HepG2 (cell line): ENCODE measurements around the gene JPT1. TPM values are rescaled to one million over a fixed set of nuclear protein-coding genes. Genes with fewer than 3 reads are reported as not detected.
A peak's percentile ranks its signal among the peaks of the same experiment; 100 is the strongest.

ENCODE experiments used
- ARHGAP35 ChIP-seq: sonication (generic); formaldehyde crosslinking; IDR thresholded peaks from 2 replicates; pipeline ENCODE4 v1.9.0; 2022; ENCODE audit warnings: mild to moderate bottlenecking, inconsistent platforms, moderate library complexity, missing genetic modification reagents, borderline replicate concordance
- ETV5 ChIP-seq: IDR thresholded peaks from 2 replicates; pipeline ENCODE4 v1.6.1; 2018; ENCODE audit warnings: missing biosample characterization, missing genetic modification reagents, inconsistent platforms, borderline replicate concordance
- IRF2 ChIP-seq: IDR thresholded peaks from 2 replicates; pipeline ENCODE4 v1.6.1; 2018; ENCODE audit warnings: missing genetic modification reagents, missing compliant biosample characterization
- MAFK ChIP-seq, 2 experiments: IDR thresholded peaks in 1 of 2; conservative IDR thresholded peaks in 1 of 2; 2 replicates each; pipeline ENCODE4 v1.6.1; 2011; ENCODE audit warnings: improper control_type of control experiment in 2 of 2, low read length in 2 of 2
- MATR3 ChIP-seq: sonication (generic); formaldehyde crosslinking; IDR thresholded peaks from 2 replicates; pipeline ENCODE4 v1.4.0; 2020; ENCODE audit warnings: missing genetic modification reagents
- MBD4 ChIP-seq: IDR thresholded peaks from 2 replicates; pipeline ENCODE4 v1.6.1; 2012; ENCODE audit warnings: low read length, inconsistent platforms, borderline replicate concordance
- MEIS1 ChIP-seq: sonication (generic); formaldehyde crosslinking; IDR thresholded peaks from 2 replicates; pipeline ENCODE4 v1.9.0; 2021; ENCODE audit warnings: mild to moderate bottlenecking, missing genetic modification reagents, moderate library complexity, borderline replicate concordance
- MYC ChIP-seq: sonication (generic); formaldehyde crosslinking; IDR thresholded peaks from 2 replicates; pipeline ENCODE4 v1.9.0; 2021; ENCODE audit warnings: missing genetic modification reagents, borderline replicate concordance
- NCOA2 ChIP-seq: sonication (generic); formaldehyde crosslinking; IDR thresholded peaks from 2 replicates; pipeline ENCODE4 v1.8.0; 2022; ENCODE audit warnings: inconsistent platforms
- NFE2L1 ChIP-seq: sonication (generic); formaldehyde crosslinking; IDR thresholded peaks from 2 replicates; pipeline ENCODE4 v1.4.0; 2020; ENCODE audit warnings: missing genetic modification reagents, mild to moderate bottlenecking, borderline replicate concordance
- PAX8 ChIP-seq: sonication (generic); formaldehyde crosslinking; IDR thresholded peaks from 2 replicates; pipeline ENCODE4 v1.8.0; 2022; ENCODE audit warnings: mild to moderate bottlenecking, missing genetic modification reagents, borderline replicate concordance
- RBM39 ChIP-seq: fragments of 200-400 bp; formaldehyde crosslinking; IDR thresholded peaks from one replicate; pipeline ENCODE4 v1.6.1; 2018; ENCODE audit warnings: antibody characterized with exemption, mild to moderate bottlenecking, low read depth, low read length; ENCODE audit not compliant: poor library complexity, severe bottlenecking
- SAP130 ChIP-seq: IDR thresholded peaks from 2 replicates; pipeline ENCODE4 v1.6.1; 2016; ENCODE audit warnings: low read depth
- SETDB1 ChIP-seq: sonication (generic); formaldehyde crosslinking; IDR thresholded peaks from 2 replicates; pipeline ENCODE4 v1.5.1; 2020; ENCODE audit warnings: missing genetic modification reagents, mild to moderate bottlenecking, borderline replicate concordance
- U2AF1 ChIP-seq: fragments of 200-400 bp; formaldehyde crosslinking; optimal IDR thresholded peaks from 2 replicates; pipeline ENCODE3; 2017; ENCODE audit warnings: mild to moderate bottlenecking, low read depth, low read length
- ZNF207 ChIP-seq: fragments of 450-650 bp; IDR thresholded peaks from 2 replicates; pipeline ENCODE4 v1.6.1; 2016; ENCODE audit warnings: antibody characterized with exemption, borderline replicate concordance
- ZNF280B ChIP-seq: sonication (generic); formaldehyde crosslinking; IDR thresholded peaks from 2 replicates; pipeline ENCODE4 v1.5.0; 2020; ENCODE audit warnings: missing genetic modification reagents, mild to moderate bottlenecking, borderline replicate concordance
- ZSCAN20 ChIP-seq: sonication (generic); formaldehyde crosslinking; IDR thresholded peaks from 2 replicates; pipeline ENCODE4 v1.4.0; 2020; ENCODE audit warnings: missing genetic modification reagents, mild to moderate bottlenecking, borderline replicate concordance
- polyA plus RNA-seq, 8 experiments: library from polyadenylated mRNA; depleted of rRNA in 3 of 8; stranded (reverse) in 7 of 8; unstranded in 1 of 8; fragments of >200 nt; fragmentation: Illumina TruSeq in 4 of 8; extraction: Trizol in 4 of 8; gene quantifications; 2 replicates each; pipeline versions ENCODE4 v1.2.1 to v1.2.3, GENCODE V29; 2011 to 2016; ENCODE audit warnings: low read depth in 4 of 8, missing spikeins in 1 of 8, mixed read lengths in 1 of 8; ENCODE audit not compliant: insufficient read depth in 1 of 8
- total RNA-seq, 5 experiments: library from RNA; depleted of rRNA; stranded (reverse); fragments of >200 nt; fragmentation: Illumina TruSeq; extraction: Trizol; gene quantifications; 2 replicates each; pipeline ENCODE4 v1.2.3, GENCODE V29; 2016; ENCODE audit warnings: low read depth in 1 of 5
- TF ChIP-seq, protein P1 (sequence below), 2 experiments: sonication (generic) in 1 of 2; formaldehyde crosslinking in 1 of 2; IDR thresholded peaks; 2 replicates each; pipeline versions ENCODE4 v1.4.0 to v1.6.1; 2018 to 2020; ENCODE audit warnings: missing genetic modification reagents in 2 of 2, borderline replicate concordance in 1 of 2, low read depth in 1 of 2, mild to moderate bottlenecking in 1 of 2, missing biosample characterization in 1 of 2
- TF ChIP-seq, protein P2 (sequence below): sonication (generic); formaldehyde crosslinking; IDR thresholded peaks from 2 replicates; pipeline ENCODE4 v1.4.0; 2020; ENCODE audit warnings: missing genetic modification reagents
- TF ChIP-seq, protein P3 (sequence below): sonication (generic); formaldehyde crosslinking; IDR thresholded peaks from 2 replicates; pipeline ENCODE4 v1.4.0; 2020; ENCODE audit warnings: missing genetic modification reagents

JPT1 gene
- total and polyA plus RNA-seq, 2 of the 13 experiments (the other 11 are each of a cell fraction or from before 2014, with no cell fraction given), result 43.3 to 256 TPM

DNA sequence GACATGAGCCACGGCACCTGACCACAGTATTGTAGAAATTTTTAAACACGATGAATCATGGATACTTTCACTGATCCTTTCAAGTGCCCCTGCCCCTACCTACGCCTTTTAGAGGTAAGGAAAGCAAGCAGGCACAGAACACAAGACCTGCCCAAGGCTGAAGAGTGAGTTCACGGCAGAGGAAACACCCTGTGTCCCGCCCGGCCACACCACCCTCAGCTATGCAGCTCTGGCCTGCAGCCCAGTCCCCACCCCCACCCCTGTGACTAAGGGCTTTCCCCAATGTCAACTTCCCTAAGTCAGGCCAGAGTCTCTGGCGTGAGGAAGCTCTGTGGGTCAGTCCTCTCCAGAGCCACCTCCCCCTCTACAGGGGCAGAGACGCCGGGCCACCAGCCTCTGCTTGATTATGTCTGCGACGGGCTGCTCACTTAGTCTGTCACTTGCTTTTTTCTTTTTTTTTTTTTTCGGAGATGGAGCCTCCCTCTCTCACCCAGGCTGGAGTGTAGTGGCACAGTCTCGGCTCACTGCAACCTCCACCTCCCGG, 58.2 kb downstream of the JPT1 start (continued):
- TF ChIP-seq, protein P1, sequence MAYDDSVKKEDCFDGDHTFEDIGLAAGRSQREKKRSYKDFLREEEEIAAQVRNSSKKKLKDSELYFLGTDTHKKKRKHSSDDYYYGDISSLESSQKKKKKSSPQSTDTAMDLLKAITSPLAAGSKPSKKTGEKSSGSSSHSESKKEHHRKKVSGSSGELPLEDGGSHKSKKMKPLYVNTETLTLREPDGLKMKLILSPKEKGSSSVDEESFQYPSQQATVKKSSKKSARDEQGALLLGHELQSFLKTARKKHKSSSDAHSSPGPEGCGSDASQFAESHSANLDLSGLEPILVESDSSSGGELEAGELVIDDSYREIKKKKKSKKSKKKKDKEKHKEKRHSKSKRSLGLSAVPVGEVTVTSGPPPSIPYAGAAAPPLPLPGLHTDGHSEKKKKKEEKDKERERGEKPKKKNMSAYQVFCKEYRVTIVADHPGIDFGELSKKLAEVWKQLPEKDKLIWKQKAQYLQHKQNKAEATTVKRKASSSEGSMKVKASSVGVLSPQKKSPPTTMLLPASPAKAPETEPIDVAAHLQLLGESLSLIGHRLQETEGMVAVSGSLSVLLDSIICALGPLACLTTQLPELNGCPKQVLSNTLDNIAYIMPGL (CRISPR knock-in tag; IDR thresholded peaks at IDR 0.05; ENCODE audit: borderline replicate concordance in 1 of 2, low read depth in 1 of 2), result peak in 1 of 2 experiments; percentile 53; a peak in 1 of 4 replicates
- TF ChIP-seq SAP130 (CRISPR knock-in tag) (peak; percentile 95), NFE2L1 (0 out of 2 replicates have a peak, but pooled peaks have one; percentile 83), MATR3 (CRISPR knock-in tag) (no peak), IRF2 (CRISPR knock-in tag) (peak; percentile 39; the same call in 1 of the 2 replicates), MEIS1 (CRISPR knock-in tag) (no peak), NCOA2 (peak; percentile 56), ZSCAN20 (CRISPR knock-in tag) (no peak), ETV5 (CRISPR knock-in tag) (peak; percentile 39; the same call in 1 of the 2 replicates), ZNF207 (no peak), SETDB1 (CRISPR knock-in tag) (no peak), ARHGAP35 (CRISPR knock-in tag) (no peak), MBD4 (no peak), MAFK (conservative IDR thresholded peaks at IDR 0.05 in 1 of 2, IDR thresholded peaks at IDR 0.05 in 1 of 2; ENCODE audit: low read length in 2 of 2) (peak; percentile 41 to 59; a peak in 3 of 4 replicates), ZNF280B (CRISPR knock-in tag) (no peak), U2AF1 (no peak), PAX8 (no peak), MYC (CRISPR knock-in tag) (peak; percentile 63; the same call in 1 of the 2 replicates), RBM39 (no peak)
- TF ChIP-seq, protein P2, sequence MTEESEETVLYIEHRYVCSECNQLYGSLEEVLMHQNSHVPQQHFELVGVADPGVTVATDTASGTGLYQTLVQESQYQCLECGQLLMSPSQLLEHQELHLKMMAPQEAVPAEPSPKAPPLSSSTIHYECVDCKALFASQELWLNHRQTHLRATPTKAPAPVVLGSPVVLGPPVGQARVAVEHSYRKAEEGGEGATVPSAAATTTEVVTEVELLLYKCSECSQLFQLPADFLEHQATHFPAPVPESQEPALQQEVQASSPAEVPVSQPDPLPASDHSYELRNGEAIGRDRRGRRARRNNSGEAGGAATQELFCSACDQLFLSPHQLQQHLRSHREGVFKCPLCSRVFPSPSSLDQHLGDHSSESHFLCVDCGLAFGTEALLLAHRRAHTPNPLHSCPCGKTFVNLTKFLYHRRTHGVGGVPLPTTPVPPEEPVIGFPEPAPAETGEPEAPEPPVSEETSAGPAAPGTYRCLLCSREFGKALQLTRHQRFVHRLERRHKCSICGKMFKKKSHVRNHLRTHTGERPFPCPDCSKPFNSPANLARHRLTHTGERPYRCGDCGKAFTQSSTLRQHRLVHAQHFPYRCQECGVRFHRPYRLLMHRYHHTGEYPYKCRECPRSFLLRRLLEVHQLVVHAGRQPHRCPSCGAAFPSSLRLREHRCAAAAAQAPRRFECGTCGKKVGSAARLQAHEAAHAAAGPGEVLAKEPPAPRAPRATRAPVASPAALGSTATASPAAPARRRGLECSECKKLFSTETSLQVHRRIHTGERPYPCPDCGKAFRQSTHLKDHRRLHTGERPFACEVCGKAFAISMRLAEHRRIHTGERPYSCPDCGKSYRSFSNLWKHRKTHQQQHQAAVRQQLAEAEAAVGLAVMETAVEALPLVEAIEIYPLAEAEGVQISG, result peak; percentile 25; the same call in 1 of the 2 replicates
- TF ChIP-seq, protein P3, sequence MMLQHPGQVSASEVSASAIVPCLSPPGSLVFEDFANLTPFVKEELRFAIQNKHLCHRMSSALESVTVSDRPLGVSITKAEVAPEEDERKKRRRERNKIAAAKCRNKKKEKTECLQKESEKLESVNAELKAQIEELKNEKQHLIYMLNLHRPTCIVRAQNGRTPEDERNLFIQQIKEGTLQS (CRISPR knock-in tag), result peak; percentile 25; the same call in 1 of the 2 replicates
